ENCODE data around the gene CBLN3.

- TF ChIP-seq SIN3A (IDR thresholded peaks at IDR 0.05; ENCODE audit: low read depth) (no peak), POLR2A (IDR thresholded peaks at IDR 0.05; ENCODE audit: borderline replicate concordance, extremely low read depth, insufficient read depth, insufficient read length) (no peak), ZNF274 (IDR thresholded peaks at IDR 0.05; ENCODE audit: low read depth, low read length) (no peak), CTCF (IDR thresholded peaks at IDR 0.05 in 2 of 3, conservative IDR thresholded peaks at IDR 0.05 in 1 of 3; ENCODE audit: borderline replicate concordance in 1 of 3, insufficient read depth in 1 of 3, low read depth in 2 of 3, low read length in 2 of 3) (no peak), MAX (IDR thresholded peaks at IDR 0.05) (no peak)
Observed at GRCh38 chr14:24440606-24441399, 11.3 kb upstream of the CBLN3 start.
